Brain pericyte (primary cell): Measurements from ENCODE around the gene LTB.

Experiments
- DNase-seq: peaks from one replicate; pipeline ENCODE4 v3.0.0-alpha.2; 2012; ENCODE audit warnings: low read depth, low spot score

Gene LTB

DNA sequence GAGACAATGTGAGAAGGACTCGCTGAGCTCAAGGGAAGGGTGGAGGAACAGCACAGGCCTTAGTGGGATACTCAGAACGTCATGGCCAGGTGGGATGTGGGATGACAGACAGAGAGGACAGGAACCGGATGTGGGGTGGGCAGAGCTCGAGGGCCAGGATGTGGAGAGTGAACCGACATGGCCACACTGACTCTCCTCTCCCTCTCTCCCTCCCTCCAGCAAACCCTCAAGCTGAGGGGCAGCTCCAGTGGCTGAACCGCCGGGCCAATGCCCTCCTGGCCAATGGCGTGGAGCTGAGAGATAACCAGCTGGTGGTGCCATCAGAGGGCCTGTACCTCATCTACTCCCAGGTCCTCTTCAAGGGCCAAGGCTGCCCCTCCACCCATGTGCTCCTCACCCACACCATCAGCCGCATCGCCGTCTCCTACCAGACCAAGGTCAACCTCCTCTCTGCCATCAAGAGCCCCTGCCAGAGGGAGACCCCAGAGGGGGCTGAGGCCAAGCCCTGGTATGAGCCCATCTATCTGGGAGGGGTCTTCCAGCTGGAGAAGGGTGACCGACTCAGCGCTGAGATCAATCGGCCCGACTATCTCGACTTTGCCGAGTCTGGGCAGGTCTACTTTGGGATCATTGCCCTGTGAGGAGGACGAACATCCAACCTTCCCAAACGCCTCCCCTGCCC, 5.2 kb downstream of the LTB start:
- DNase-seq: no peak

DNA sequence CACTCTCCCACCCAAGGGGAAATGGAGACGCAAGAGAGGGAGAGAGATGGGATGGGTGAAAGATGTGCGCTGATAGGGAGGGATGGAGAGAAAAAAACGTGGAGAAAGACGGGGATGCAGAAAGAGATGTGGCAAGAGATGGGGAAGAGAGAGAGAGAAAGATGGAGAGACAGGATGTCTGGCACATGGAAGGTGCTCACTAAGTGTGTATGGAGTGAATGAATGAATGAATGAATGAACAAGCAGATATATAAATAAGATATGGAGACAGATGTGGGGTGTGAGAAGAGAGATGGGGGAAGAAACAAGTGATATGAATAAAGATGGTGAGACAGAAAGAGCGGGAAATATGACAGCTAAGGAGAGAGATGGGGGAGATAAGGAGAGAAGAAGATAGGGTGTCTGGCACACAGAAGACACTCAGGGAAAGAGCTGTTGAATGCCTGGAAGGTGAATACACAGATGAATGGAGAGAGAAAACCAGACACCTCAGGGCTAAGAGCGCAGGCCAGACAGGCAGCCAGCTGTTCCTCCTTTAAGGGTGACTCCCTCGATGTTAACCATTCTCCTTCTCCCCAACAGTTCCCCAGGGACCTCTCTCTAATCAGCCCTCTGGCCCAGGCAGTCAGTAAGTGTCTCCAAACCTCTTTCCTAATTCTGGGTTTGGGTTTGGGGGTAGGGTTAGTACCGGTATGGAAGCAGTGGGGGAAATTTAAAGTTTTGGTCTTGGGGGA, 6.1 kb downstream of the LTB start:
- no peak for DNase-seq

- DNase-seq: no peak
Measured at GRCh38 chr6:31575335-31575901, 6.8 kb downstream of the LTB start, which contains the start of gene TNF. TNF (plus strand) TSS chr6:31575565; CDS start chr6:31575742, 177 bp downstream.

- no peak for DNase-seq
Measured at GRCh38 chr6:31574106-31575061, 7.8 kb downstream of the LTB start.

DNA sequence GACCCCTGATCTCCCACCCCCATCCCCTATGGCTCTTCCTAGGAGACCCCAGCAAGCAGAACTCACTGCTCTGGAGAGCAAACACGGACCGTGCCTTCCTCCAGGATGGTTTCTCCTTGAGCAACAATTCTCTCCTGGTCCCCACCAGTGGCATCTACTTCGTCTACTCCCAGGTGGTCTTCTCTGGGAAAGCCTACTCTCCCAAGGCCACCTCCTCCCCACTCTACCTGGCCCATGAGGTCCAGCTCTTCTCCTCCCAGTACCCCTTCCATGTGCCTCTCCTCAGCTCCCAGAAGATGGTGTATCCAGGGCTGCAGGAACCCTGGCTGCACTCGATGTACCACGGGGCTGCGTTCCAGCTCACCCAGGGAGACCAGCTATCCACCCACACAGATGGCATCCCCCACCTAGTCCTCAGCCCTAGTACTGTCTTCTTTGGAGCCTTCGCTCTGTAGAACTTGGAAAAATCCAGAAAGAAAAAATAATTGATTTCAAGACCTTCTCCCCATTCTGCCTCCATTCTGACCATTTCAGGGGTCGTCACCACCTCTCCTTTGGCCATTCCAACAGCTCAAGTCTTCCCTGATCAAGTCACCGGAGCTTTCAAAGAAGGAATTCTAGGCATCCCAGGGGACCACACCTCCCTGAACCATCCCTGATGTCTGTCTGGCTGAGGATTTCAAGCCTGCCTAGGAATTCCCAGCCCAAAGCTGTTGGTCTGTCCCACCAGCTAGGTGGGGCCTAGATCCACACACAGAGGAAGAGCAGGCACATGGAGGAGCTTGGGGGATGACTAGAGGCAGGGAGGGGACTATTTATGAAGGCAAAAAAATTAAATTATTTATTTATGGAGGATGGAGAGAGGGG, 8.8 kb downstream of the LTB start:
- no peak for DNase-seq

- DNase-seq: no peak
Measured at GRCh38 chr6:31572041-31572911, 9.9 kb downstream of the LTB start, which contains the start of gene LTA. LTA (plus strand) TSS chr6:31572289; CDS start chr6:31572743, 454 bp downstream.

GRCh38 chr6:31569861-31570536, 12.2 kb downstream of the LTB start:
- DNase-seq: no peak

GRCh38 chr6:31568537-31568961, 13.7 kb downstream of the LTB start:
- no peak for DNase-seq

GRCh38 chr6:31567531-31568370, 14.5 kb downstream of the LTB start:
- DNase-seq: no peak

DNA sequence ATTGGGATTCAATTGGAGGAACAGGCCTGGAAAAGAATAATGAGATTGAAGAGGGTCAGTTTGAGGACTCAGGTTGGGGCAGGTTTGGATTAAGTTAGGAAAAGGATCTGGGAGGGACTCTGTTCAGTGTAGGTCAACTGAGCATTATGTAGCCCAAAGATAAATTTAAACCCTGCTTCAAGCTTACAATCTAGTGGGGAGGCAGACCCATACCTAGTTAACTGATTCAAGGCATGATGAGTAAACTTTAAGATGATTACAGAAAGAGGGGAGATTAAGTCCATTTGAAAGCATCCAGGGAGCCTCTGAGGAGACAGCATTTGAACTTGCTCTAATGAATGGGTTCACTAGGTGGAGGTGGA, 21.5 kb downstream of the LTB start:
- no peak for DNase-seq

- DNase-seq: no peak
Measured at GRCh38 chr6:31559958-31560696, 22.1 kb downstream of the LTB start.

DNA sequence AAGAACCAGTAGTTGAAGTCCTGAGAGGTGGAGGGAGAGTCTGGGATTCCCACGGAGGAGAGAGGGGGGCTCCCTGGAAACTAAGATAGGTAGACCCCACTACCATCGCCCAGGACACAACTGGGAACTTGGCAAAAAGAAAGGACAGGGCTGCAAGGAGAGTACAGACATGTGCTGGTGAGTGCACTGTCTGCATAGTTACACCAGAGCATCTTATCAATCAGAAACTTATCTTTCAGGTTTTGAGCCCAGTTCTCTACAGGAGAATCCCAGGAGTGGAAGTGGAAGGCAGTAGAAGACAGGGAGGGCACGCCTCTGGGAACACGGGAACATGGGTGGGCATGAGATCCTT, 22.6 kb downstream of the LTB start:
- no peak for DNase-seq

DNA sequence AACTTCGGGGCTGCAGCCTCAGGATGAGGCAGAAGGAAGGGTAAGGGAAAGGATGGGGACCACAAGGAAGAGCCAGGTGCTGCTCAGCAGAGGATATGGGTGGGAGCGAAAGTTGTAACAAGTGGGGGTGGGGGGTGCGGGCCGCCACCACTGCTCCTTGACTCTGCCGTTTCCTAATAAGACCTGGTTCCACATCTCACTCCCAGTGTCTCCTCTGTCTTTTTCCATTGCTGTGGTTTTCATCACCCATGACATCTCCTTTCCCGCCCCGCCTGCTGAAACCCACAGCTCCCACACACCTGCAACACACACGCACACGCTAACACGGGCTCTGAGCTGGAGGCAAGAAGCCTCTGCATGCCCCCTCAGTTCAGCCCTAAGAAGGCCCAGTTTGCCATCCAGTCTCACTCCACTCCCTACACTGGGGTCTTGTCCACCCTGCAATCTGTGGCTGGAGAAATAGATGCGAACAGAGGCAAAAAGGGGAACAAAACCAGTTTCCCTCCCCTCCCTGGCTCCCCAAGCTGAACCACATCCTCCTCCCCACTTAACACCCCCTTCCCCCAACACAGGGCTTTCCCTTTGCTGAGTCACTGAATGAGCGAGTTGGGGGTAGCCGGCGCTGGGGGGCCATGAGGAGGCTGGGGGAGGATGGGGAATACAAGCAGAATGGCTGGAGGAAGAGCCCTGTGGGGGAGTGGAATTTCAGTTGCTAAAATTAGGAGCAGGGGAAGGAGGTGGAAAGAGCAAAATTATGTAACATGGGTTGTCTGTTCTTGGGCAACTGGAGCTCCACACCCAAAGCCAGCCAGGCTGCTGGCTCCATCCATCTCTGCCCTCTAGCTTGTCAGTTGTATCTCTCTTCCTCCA, 23.4 kb downstream of the LTB start:
- DNase-seq: no peak

- no peak for DNase-seq
Measured at GRCh38 chr6:31558318-31558625, 24.0 kb downstream of the LTB start.

- no peak for DNase-seq
Measured at GRCh38 chr6:31557443-31558317, 24.5 kb downstream of the LTB start.

DNA sequence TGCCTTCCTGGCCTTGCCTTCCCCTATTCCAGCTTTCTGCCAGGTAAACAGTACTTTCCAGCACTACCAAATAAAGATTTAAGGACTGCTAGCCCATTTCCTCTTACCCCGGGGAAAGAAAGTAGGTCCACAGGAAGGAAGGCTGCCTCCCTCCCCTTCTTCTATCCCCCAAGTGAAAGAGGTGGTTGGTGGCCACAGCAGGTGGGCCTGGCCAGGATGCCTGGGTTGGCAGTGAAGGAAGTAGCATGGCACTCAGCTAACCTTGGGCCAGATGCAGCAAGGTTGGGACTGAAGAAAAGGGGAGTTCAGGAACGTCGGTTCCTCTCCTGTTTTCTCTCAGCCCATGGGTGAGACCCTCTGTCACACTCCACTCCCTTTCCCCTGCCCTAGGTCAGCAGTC, 25.9 kb downstream of the LTB start:
- no peak for DNase-seq
